Gastroesophageal sphincter (tissue), 4 donors: ENCODE results near the gene DBNDD2. TPM values are rescaled to one million over a fixed set of nuclear protein-coding genes. Genes with fewer than 3 reads are reported as not detected.

Experiments
- ATAC-seq: fragments of 150-250 bp; one replicate; pipeline ENCODE4 v1.9.1; 2016; ENCODE audit warnings: mild to moderate bottlenecking, moderate library complexity
- H3K27ac ChIP-seq, 4 donors: fragments of 200-600 bp; sonication (generic) in 3 of 4; 1 replicate in 3 of 4; 2 replicates in 1 of 4; pipeline ENCODE4 v1.5.1; 2016 to 2019
- H3K27me3 ChIP-seq: fragments of 200-600 bp; sonication (generic); one replicate; pipeline ENCODE4 v1.5.1; 2019
- H3K36me3 ChIP-seq, 2 donors: fragments of 200-600 bp; sonication (generic); one replicate each; pipeline ENCODE4 v1.5.1; 2019; ENCODE audit warnings: control low read depth in 1 of 2
- H3K4me1 ChIP-seq, 3 donors: fragments of 200-600 bp; sonication (generic); 1 replicate in 2 of 3; 2 replicates in 1 of 3; pipeline ENCODE4 v1.5.1; 2016 to 2019; ENCODE audit warnings: control low read depth in 2 of 3
- H3K4me3 ChIP-seq, 2 donors: fragments of 200-600 bp; sonication (generic); one replicate each; pipeline ENCODE4 v1.5.1; 2019; ENCODE audit warnings: mild to moderate bottlenecking in 1 of 2, moderate library complexity in 1 of 2
- H3K9me3 ChIP-seq, 3 donors: fragments of 200-600 bp; sonication (generic); one replicate each; pipeline ENCODE4 v1.5.1; 2017 to 2019; ENCODE audit warnings: control low read depth in 2 of 3
- EP300 ChIP-seq: sonication (generic); formaldehyde crosslinking; IDR thresholded peaks from one replicate; pipeline ENCODE4 v1.6.1; 2017; ENCODE audit warnings: antibody characterized with exemption, mild to moderate bottlenecking
- POLR2A ChIP-seq, 2 donors: fragments of 450-650 bp; IDR thresholded peaks; one replicate each; pipeline ENCODE4 v1.6.1; 2017; ENCODE audit warnings: antibody characterized with exemption in 2 of 2, mild to moderate bottlenecking in 2 of 2, moderate library complexity in 1 of 2
- POLR2AphosphoS5 ChIP-seq: sonication (generic); formaldehyde crosslinking; IDR thresholded peaks from one replicate; pipeline ENCODE4 v1.6.1; 2017; ENCODE audit warnings: antibody characterized with exemption
- WGBS, 2 donors: methylation state at CpG; one replicate each; pipeline ENCODE4 v1.1.5; 2018; ENCODE audit warnings: low coverage in 1 of 2; 5-methylcytosine and 5-hydroxymethylcytosine counted together
- total RNA-seq, 4 donors: library from RNA; depleted of rRNA; stranded (reverse); fragments of >200 nt; gene quantifications; one replicate each; pipeline ENCODE4 v1.1.0, GENCODE V29; 2016
- TF ChIP-seq, protein P1 (sequence below), 4 experiments: fragments of 200-600 bp in 2 of 4; fragments of 450-650 bp in 2 of 4; sonication (generic) in 1 of 4; IDR thresholded peaks; one replicate each; pipeline ENCODE4 v1.5.1; 2017 to 2019; ENCODE audit warnings: antibody characterized with exemption in 4 of 4, mild to moderate bottlenecking in 2 of 4, moderate library complexity in 2 of 4

Gene DBNDD2
- total RNA-seq, 4 donors from 2014 or later: 84.9 to 132 (median 106) TPM

DNA sequence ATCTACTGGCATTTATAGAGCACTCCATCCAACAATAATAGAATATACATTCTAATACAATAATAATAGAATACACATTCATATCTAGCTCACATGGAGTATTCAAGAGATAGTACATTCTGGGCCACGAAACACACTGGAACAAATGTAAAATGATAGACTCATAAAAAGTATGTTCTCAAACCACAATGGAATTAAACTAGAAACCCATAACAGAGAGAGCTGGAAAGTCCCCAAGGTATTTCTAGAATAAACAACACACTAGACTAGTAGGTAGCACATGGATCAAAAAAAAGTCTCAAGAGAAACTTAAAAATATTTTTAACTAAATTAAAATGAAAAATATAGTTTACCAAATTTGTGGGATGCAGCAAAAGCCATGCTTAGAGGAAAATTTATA lies 20.8 kb upstream of the DBNDD2 start:
- Histone ChIP-seq H3K36me3 (no peaks in the 10 kb centered on the region), H3K4me3 (no peak overlapping the region), H3K27me3 (no peaks in the 10 kb centered on the region), H3K9me3 (no peaks in the 10 kb centered on the region), H3K27ac (no peak overlapping the region), H3K4me1 (no peaks in the 10 kb centered on the region)
- no peak for ATAC-seq
- 87 to 90% methylated on average over 1 of the region's 1 CpG for WGBS, 2 donors
- TF ChIP-seq, protein P1, sequence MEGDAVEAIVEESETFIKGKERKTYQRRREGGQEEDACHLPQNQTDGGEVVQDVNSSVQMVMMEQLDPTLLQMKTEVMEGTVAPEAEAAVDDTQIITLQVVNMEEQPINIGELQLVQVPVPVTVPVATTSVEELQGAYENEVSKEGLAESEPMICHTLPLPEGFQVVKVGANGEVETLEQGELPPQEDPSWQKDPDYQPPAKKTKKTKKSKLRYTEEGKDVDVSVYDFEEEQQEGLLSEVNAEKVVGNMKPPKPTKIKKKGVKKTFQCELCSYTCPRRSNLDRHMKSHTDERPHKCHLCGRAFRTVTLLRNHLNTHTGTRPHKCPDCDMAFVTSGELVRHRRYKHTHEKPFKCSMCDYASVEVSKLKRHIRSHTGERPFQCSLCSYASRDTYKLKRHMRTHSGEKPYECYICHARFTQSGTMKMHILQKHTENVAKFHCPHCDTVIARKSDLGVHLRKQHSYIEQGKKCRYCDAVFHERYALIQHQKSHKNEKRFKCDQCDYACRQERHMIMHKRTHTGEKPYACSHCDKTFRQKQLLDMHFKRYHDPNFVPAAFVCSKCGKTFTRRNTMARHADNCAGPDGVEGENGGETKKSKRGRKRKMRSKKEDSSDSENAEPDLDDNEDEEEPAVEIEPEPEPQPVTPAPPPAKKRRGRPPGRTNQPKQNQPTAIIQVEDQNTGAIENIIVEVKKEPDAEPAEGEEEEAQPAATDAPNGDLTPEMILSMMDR (IDR thresholded peaks at IDR 0.05): no peak
- TF ChIP-seq POLR2AphosphoS5: no peak
- no peak for TF ChIP-seq POLR2A (IDR thresholded peaks at IDR 0.05)
- TF ChIP-seq EP300: no peak

- Histone ChIP-seq H3K4me1 (no peaks in the 10 kb centered on the region), H3K27me3 (no peaks in the 10 kb centered on the region), H3K36me3 (peaks cover 0 to 15% of the 10 kb centered on the region in 2 donors), H3K27ac (no peak overlapping the region), H3K9me3 (no peaks in the 10 kb centered on the region), H3K4me3 (no peak overlapping the region)
- WGBS, 2 donors: 92 to 100% methylated on average over 2 of the region's 2 CpGs
- no peak for ATAC-seq
- no peak for TF ChIP-seq POLR2AphosphoS5
- TF ChIP-seq EP300: no peak
- TF ChIP-seq, protein P1 (IDR thresholded peaks at IDR 0.05): no peak
- no peak for TF ChIP-seq POLR2A (IDR thresholded peaks at IDR 0.05)
Measured at GRCh38 chr20:45390931-45391330, 17.2 kb upstream of the DBNDD2 start.

DNA sequence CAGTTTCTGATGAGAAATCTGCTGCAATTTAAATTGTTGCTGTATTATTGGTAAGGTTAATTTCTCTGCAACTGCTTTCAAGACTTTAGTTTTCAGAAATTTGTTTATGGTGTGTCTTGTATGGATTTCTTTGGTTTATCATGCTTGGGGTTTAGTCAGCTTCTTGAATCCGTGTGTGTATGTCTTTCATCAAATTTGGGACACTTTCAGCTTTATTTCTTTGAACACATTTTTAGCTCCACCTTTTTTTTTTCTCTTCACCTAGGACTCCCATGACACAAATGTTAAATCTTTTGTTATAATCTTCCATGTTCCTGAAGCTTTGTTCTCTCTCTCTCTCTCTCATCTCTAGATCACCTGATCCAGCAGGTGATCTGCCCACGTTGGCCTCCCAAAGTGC lies 16.5 kb upstream of the DBNDD2 start:
- Histone ChIP-seq H3K27me3 (no peaks in the 10 kb centered on the region), H3K27ac (no peak overlapping the region), H3K4me3 (no peak overlapping the region), H3K9me3 (no peaks in the 10 kb centered on the region), H3K4me1 (no peaks in the 10 kb centered on the region), H3K36me3 (peaks cover 0 to 18% of the 10 kb centered on the region in 2 donors)
- ATAC-seq: no peak
- 53 to 73% methylated on average over 2 of the region's 2 CpGs for WGBS, 2 donors
- TF ChIP-seq POLR2AphosphoS5: no peak
- TF ChIP-seq EP300: no peak
- TF ChIP-seq, protein P1 (IDR thresholded peaks at IDR 0.05): no peak
- no peak for TF ChIP-seq POLR2A (IDR thresholded peaks at IDR 0.05)

DNA sequence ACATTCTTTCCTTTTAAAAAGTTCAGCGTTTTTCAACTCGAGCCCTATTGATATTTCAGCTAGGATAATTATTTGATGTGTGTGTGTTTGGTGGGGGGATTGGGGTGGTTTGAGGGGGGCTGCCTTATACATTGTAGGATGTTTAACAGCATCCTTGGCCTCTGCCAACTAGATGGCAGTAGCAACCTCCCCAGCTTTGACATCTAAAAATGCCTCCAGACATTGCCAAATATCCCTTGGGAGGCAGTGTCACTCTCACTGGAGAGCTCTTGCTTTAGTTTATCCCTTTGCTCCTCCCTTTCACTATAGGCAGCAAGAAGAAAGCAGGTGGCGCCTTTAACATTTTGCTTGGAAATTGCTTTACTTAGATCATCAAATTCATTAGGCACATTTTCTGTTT lies 15.4 kb upstream of the DBNDD2 start:
- no peaks in the 10 kb centered on the region for H3K4me1 ChIP-seq
- no peak overlapping the region for H3K27ac ChIP-seq
- WGBS, 2 donors: 78 to 88% methylated on average over 3 of the region's 3 CpGs
- H3K36me3 ChIP-seq: peaks cover 0 to 18% of the 10 kb centered on the region in 2 donors
- no peak for ATAC-seq
- H3K9me3 ChIP-seq: no peaks in the 10 kb centered on the region
- TF ChIP-seq, protein P1 (IDR thresholded peaks at IDR 0.05): no peak
- no peak for TF ChIP-seq POLR2AphosphoS5
- no peak for TF ChIP-seq EP300
- no peak for TF ChIP-seq POLR2A (IDR thresholded peaks at IDR 0.05)
- H3K4me3 ChIP-seq: no peak overlapping the region
- H3K27me3 ChIP-seq: no peaks in the 10 kb centered on the region

DNA sequence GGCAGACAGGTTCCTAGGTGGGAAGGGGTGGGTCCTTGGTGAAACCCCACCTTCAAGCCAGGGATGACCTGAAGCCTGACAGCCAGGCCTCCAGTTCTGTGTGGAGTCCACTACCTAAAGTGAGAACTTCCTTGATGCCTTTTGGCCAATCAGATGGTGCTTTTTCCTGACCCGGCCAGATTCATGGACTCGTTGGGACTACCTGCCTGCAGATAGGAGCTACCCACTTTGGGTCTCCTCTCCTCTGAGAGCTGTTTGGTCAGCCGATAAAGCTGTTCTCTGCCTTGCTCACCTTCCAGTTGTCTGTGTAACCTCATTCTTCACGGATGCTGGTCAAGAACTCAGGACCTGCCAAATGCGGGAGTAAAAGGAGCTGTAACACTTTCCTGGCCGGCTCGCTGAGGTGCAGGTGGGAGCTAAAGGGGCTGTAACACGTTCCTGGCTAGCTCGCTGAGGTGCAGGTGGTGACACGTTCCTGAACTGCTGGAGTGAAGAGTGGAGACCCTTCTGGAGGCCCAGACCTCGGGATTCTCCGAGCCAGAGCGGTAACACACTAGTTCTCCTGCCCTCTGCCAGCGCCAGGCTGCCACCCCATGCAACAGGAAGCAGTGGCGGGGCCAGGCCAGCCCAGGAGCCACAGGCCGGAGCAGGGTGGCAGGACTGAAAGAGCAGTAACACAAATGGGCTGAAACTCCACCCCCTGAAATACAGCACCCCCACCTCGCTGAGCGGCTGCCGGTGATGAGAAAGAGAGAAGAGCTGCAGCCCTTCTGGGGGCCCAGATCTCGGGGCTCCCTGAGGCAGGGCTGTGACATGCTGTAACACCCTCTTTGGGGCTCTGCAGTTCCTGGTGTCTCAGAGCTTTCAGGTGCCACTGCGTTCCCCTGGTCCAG lies 13.6 kb upstream of the DBNDD2 start:
- no peak overlapping the region for H3K27ac ChIP-seq
- H3K4me3 ChIP-seq: no peak overlapping the region
- WGBS, 2 donors: 74% methylated on average over 3 of the region's 21 CpGs; no CpG with 5 or more reads in 1 of the 2 donors
- H3K4me1 ChIP-seq: no peaks in the 10 kb centered on the region
- TF ChIP-seq POLR2AphosphoS5: no peak
- TF ChIP-seq POLR2A (IDR thresholded peaks at IDR 0.05): no peak
- TF ChIP-seq EP300: no peak
- TF ChIP-seq, protein P1 (IDR thresholded peaks at IDR 0.05): no peak
- peaks cover 0 to 18% of the 10 kb centered on the region in 2 donors for H3K36me3 ChIP-seq
- no peaks in the 10 kb centered on the region for H3K27me3 ChIP-seq
- H3K9me3 ChIP-seq: no peaks in the 10 kb centered on the region
- no peak for ATAC-seq
